Fibroblast of the aortic adventitia (primary cell): ENCODE data around the gene ERCC3. TPM values are rescaled to one million over a fixed set of nuclear protein-coding genes. Genes with fewer than 3 reads are reported as not detected.
"Not testable (repeated sequence)": the region's sequence is repeated elsewhere in the genome, so short reads cannot be mapped to it uniquely, and the experiment has no call there.

Source experiments
- DNase-seq: peaks from one replicate; pipeline ENCODE4 v3.0.0-alpha.2; 2010; ENCODE audit warnings: low read depth
- H3K4me3 ChIP-seq: 2 replicates; pipeline ENCODE4 v1.5.1; 2011; ENCODE audit warnings: low read depth, mild to moderate bottlenecking, control low read depth, low read length, moderate library complexity
- total RNA-seq: library from RNA; depleted of rRNA; stranded (reverse); fragments of >200 nt; gene quantifications from 2 replicates; pipeline ENCODE4 v1.2.3, GENCODE V29; 2012; ENCODE audit warnings: low replicate concordance
- TF ChIP-seq, protein P1 (sequence below): IDR thresholded peaks from 2 replicates; pipeline ENCODE4 v1.5.1; 2011; ENCODE audit warnings: mild to moderate bottlenecking, low read length, control low read depth, inconsistent platforms; ENCODE audit not compliant: insufficient read depth

The ERCC3 gene
- total RNA-seq, 1 donor = 35.4 TPM

DNA sequence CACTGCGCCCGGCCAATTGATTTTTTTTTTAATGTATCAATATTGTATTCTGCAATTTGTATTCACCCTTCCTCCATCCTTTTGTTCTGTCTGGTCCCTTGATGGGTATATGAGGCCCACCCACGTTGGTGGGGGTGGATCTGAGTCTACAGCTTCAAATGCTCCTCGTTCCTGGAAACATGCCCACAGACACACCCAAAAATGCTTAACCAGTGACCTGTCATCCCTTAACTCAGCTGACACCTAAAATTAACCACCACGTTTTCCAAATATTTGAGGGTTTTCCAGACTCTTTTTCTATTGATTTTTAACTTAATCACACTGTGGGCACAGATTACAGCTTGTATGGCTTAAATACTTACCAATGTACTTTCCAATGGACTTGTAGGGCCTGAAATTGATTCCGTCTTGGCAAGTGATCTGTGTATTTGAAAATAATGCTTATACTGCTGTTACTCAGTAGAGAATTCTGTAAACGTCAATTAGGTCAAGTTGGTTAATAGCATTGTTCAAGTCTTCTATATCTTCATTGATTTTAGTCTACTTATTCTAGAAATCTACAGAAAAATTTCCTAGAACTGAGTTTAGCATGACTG lies 39.5 kb downstream of the ERCC3 start:
- no peak overlapping the region for H3K4me3 ChIP-seq
- DNase-seq = peak; percentile 43
- TF ChIP-seq, protein P1, sequence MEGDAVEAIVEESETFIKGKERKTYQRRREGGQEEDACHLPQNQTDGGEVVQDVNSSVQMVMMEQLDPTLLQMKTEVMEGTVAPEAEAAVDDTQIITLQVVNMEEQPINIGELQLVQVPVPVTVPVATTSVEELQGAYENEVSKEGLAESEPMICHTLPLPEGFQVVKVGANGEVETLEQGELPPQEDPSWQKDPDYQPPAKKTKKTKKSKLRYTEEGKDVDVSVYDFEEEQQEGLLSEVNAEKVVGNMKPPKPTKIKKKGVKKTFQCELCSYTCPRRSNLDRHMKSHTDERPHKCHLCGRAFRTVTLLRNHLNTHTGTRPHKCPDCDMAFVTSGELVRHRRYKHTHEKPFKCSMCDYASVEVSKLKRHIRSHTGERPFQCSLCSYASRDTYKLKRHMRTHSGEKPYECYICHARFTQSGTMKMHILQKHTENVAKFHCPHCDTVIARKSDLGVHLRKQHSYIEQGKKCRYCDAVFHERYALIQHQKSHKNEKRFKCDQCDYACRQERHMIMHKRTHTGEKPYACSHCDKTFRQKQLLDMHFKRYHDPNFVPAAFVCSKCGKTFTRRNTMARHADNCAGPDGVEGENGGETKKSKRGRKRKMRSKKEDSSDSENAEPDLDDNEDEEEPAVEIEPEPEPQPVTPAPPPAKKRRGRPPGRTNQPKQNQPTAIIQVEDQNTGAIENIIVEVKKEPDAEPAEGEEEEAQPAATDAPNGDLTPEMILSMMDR = no peak

DNA sequence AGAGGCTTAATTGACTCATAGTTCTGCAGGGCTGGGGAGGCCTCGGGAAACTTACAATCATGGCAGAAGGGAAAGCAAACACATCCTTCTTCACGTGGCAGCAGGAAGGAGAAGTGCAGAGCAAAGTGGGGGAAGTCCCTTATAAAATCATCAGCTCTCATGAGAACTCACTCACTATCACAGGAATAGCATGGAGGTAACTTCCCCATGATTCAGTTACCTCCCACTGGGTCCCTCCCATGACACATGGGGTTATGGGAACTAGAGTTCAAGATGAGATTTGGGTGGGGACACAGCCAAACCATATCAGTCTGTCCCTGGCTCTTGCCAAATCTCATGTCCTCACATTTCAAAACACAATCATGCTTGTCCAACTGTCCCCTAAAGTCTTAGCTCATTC lies 52.8 kb downstream of the ERCC3 start:
- H3K4me3 ChIP-seq = not testable (repeated sequence)

DNA sequence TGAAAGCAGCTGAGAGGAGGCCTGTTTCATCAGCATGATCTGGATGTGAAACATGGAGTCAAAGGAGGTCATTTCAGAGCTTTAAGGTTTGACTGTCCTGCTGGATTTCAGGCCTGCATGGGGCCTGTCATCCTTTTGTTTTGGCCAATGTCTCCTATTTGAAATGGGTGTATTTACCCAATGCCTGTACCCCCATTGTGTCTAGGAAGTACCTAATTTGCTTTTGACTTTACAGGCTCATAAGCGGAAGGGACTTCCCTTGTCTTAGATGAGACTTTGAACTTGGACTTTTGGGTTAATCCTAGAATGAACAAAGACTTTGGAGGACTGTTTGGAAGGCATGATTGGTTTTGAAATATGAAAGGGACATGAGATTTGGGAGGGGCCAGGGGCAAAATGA lies 54.5 kb downstream of the ERCC3 start:
- H3K4me3 ChIP-seq = no peak overlapping the region
- no peak for DNase-seq
- TF ChIP-seq, protein P1 = no peak

More for the DNA sequence above, 52.8 kb downstream of the ERCC3 start:
- DNase-seq = not testable (repeated sequence)

DNA sequence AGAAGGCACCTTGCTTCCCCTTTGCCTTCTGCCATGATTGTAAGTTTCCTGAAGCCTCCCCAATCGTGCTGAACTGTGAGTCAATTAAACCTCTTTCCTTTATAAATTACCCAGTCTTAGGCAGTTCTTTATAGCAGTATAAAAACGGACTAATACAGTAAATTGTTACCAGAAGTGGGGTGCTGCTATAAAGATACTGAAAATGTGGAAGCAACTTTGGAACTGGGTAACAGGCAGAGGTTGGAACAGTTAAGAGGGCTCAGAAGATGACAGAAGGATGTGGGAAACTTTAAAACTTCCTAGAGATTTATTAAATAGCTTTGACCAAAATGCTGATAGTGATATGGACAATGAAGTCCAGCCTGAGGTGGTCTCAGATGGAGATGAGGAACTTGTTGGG lies 56.2 kb downstream of the ERCC3 start:
- DNase-seq, H3K4me3 ChIP-seq: not testable (repeated sequence)

DNA sequence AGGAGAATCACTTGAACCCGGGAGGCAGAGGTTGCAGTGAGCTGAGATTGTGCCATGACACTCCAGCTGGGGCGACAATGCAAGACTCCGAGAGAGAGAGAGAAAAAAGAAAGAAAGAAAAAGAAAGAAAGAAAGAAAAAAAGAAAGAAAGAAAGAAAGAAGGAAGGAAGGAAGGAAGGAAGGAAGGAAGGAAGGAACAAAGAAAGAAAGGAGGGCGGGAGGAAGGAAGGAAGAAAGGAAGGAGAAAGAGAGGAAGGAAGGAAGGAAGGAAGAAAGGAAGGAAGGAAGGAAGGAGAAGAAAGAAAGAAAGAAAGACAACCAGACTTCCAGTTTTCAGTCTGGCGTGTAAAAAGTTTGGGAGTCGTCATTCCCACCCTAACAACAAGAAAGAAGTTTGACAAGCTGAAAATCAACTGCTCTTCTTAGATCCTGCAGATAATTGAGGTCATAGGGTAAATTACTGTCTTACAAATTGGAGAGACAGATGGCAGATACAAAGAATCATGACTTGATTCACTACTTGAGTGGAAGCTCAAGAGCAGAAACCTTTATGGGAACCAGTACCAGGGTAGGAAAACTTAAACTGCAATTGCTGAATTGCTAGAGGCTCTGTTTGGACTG lies 58.8 kb downstream of the ERCC3 start:
- TF ChIP-seq, protein P1 = no peak

DNA sequence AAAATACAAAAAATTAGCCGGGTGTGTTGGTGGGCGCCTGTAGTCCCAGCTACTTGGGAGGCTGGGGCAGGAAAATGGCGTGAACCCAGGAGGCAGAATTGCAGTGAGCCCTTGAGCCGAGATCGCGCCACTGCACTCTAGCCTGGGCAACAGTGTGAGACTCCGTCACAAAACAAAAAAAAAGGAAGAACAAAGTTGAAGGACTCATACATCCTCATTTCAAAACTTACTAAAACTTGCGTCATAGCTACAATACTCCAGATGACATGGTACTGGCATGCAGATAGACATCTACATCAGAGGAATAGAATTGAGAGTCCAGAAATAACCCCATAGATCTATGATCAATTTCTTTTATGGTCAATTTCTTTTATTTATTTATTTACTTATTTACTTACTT lies 60.2 kb downstream of the ERCC3 start:
- TF ChIP-seq, protein P1 = no peak
- no peak for DNase-seq
- no peak overlapping the region for H3K4me3 ChIP-seq

More for the DNA sequence above, 58.8 kb downstream of the ERCC3 start:
- H3K4me3 ChIP-seq = no peak overlapping the region
- no peak for DNase-seq

DNA sequence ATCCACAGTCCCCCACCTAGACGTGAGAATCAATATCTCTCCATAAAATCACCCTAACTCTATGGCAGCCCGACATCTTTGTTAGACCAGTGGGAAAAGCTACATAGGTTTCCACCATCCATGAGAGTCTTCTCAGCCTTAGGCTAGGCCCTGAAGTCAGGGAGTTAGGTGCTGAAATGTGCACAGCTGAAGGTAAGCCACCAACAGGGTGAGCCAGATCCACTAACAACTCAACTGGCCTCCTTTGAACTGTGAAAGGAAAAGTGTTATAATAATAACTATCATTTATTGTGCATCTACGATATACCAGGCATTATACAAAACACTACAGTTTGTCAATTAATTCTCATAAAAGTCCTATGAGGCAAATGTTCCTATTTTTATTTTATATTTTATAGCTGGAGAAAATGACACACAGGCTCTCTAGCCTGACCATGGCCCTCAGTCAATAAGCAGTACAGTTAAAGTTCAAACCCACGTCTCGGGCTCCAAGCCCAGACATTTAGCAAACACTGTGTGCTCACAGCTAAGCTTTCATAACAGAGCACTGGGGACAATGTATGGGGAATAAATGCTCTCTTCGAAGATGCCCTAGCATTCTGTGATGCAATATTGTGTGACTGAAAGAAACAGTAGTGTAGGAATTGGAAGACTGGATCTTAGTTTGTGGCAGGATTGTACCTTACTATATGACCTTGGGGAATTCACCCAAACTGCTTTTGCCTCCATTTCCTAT lies 62.6 kb downstream of the ERCC3 start:
- TF ChIP-seq, protein P1 = no peak
- no peak overlapping the region for H3K4me3 ChIP-seq
- DNase-seq = peak; percentile 26
